K562 (cell line): ENCODE results near the gene HOXD1. TPM values are rescaled to one million over a fixed set of nuclear protein-coding genes. Genes with fewer than 3 reads are reported as not detected.
A peak's percentile ranks its signal among the peaks of the same experiment; 100 is the strongest.

Experiments used
- ATAC-seq: fragments of 200-7000 bp; cut with Tn5 transposase; 3 replicates; pipeline ENCODE4 v1.9.1; 2020; ENCODE audit warnings: moderate library complexity
- BruUV-seq: library from RNA; stranded (reverse); fragments of 400-500 nt; replicated peaks from 2 replicates; lab custom pipeline; 2021; lab: Mats Ljungman, UMichigan
- CTCF ChIA-PET: fragments of 300-600 bp; formaldehyde crosslinking; extraction: SDS; loops from one replicate; lab custom pipeline; 2021; ENCODE audit warnings: low intra/inter-chr PET ratio; lab: Yijun Ruan, JAX
- POLR2A ChIA-PET: fragments of 300-600, 350-650 bp; sonication (Branson Sonifier 250); formaldehyde crosslinking; extraction: SDS; loops from one replicate; lab custom pipeline; 2021; ENCODE audit warnings: antibody characterized with exemption, inconsistent platforms; lab: Yijun Ruan, JAX
- DNase-seq, 4 experiments: peaks; one replicate each; pipeline versions ENCODE4 v3.0.0 to v3.0.0-alpha.2; 2011 to 2018; ENCODE audit warnings: low spot score in 3 of 4, mixed read lengths in 3 of 4; ENCODE audit errors: extremely low read depth in 1 of 4
- FAIRE-seq: peaks from 2 replicates; lab custom pipeline; 2011; peaks lifted over from hg19 to GRCh38; lab: Jason Lieb, UNC
- H2AFZ ChIP-seq: 2 replicates; pipeline ENCODE4 v1.6.0; 2011; ENCODE audit warnings: low read depth, low read length, control low read depth, inconsistent platforms
- H3K27ac ChIP-seq: fragments of 200-600 bp; 3 replicates; pipeline ENCODE4 v1.8.0; 2011; ENCODE audit warnings: low read depth, mild to moderate bottlenecking, control low read depth, inconsistent platforms, low read length, moderate library complexity, mixed read lengths; ENCODE audit errors: extremely low read depth
- H3K27me3 ChIP-seq, 2 experiments: fragments of 300-600 bp in 1 of 2; 2 replicates in 1 of 2; 3 replicates in 1 of 2; pipeline versions ENCODE4 v1.6.0 to v1.8.0; 2011; ENCODE audit warnings: inconsistent platforms in 2 of 2, low read length in 2 of 2, mild to moderate bottlenecking in 1 of 2, mixed read lengths in 1 of 2, moderate library complexity in 1 of 2; ENCODE audit not compliant: control insufficient read depth in 2 of 2, insufficient read depth in 2 of 2
- H3K36me3 ChIP-seq: fragments of 300-600 bp; 3 replicates; pipeline ENCODE4 v1.8.0; 2011; ENCODE audit warnings: mild to moderate bottlenecking, low read length, inconsistent platforms; ENCODE audit not compliant: control insufficient read depth, insufficient read depth
- H3K4me1 ChIP-seq, 2 experiments: fragments of 200-600 bp in 1 of 2; replicated peaks in 1 of 2; 2 replicates in 1 of 2; 3 replicates in 1 of 2; pipeline versions ENCODE4 v1.5.1 to v1.8.0; 2011; ENCODE audit warnings: inconsistent platforms in 2 of 2, low read length in 2 of 2, mild to moderate bottlenecking in 1 of 2, mixed read lengths in 1 of 2, moderate library complexity in 1 of 2; ENCODE audit not compliant: control insufficient read depth in 2 of 2, insufficient read depth in 2 of 2
- H3K4me2 ChIP-seq: 2 replicates; pipeline ENCODE4 v1.6.1; 2011; ENCODE audit warnings: low read length, control low read depth, inconsistent platforms, mixed read lengths; ENCODE audit not compliant: insufficient read depth
- H3K4me3 ChIP-seq: fragments of 200-600 bp; sonication (generic), shearing (Covaris generic); 2 replicates; pipeline ENCODE4 v1.5.1; 2016; ENCODE audit warnings: control low read depth, inconsistent platforms
- H3K79me2 ChIP-seq: fragments of 200-600 bp; 3 replicates; pipeline ENCODE4 v1.8.0; 2011; ENCODE audit warnings: low read length, inconsistent platforms; ENCODE audit not compliant: control insufficient read depth, insufficient read depth
- H3K9ac ChIP-seq, 2 experiments: 2 replicates each; pipeline versions ENCODE4 v1.6.0 to v1.6.1; 2011; ENCODE audit warnings: low read depth in 2 of 2, low read length in 2 of 2, control low read depth in 1 of 2, inconsistent platforms in 1 of 2, mild to moderate bottlenecking in 1 of 2, mixed read lengths in 1 of 2; ENCODE audit not compliant: insufficient read depth in 1 of 2
- H3K9me1 ChIP-seq: one replicate; pipeline ENCODE4 v1.6.0; 2011; ENCODE audit warnings: inconsistent platforms, mild to moderate bottlenecking, low read length, moderate library complexity; ENCODE audit not compliant: control insufficient read depth, insufficient read depth
- H3K9me3 ChIP-seq: replicated peaks from 2 replicates; pipeline ENCODE4 v1.5.1; 2011; ENCODE audit warnings: low read depth, low read length, inconsistent platforms; ENCODE audit not compliant: control insufficient read depth, insufficient read depth
- H4K20me1 ChIP-seq: replicated peaks from 2 replicates; pipeline ENCODE4 v1.6.1; 2011; ENCODE audit warnings: low read length, inconsistent platforms, mixed read lengths; ENCODE audit not compliant: control insufficient read depth, insufficient read depth
- CBX2 ChIP-seq: fragments of 200-600 bp; sonication (generic); IDR thresholded peaks from one replicate; pipeline ENCODE4 v1.6.1; 2012; ENCODE audit warnings: mild to moderate bottlenecking, low read length, inconsistent platforms; ENCODE audit not compliant: insufficient read depth, poor library complexity, severe bottlenecking
- WGBS: fragments of 100-300 bp; shearing (Covaris generic); methylation state at CpG from one replicate; pipeline ENCODE4 v1.1.6; 2016; ENCODE audit warnings: low coverage, mixed read lengths; ENCODE audit not compliant: insufficient coverage; ENCODE audit errors: missing lambda C conversion rate; 5-methylcytosine and 5-hydroxymethylcytosine counted together
- in situ Hi-C: fragments of 300-500 bp; cut with MboI; formaldehyde crosslinking; loops from 4 replicates; pipeline ENCODE4 v1.15.0; 2018; ENCODE audit warnings: inconsistent platforms, mixed read lengths
- intact Hi-C: fragments of 100-400 bp; cut with micrococcal nuclease; formaldehyde crosslinking; loops from 2 replicates; pipeline ENCODE4 v1.14.2; 2022
- polyA plus RNA-seq, 8 experiments: library from polyadenylated mRNA; depleted of rRNA in 4 of 8; stranded (reverse) in 5 of 8; unstranded in 3 of 8; fragments of >200 nt; fragmentation: Nextera tagmentation in 2 of 8; fragmentation: Illumina TruSeq in 1 of 8; extraction: Ambion mirVana in 2 of 8; extraction: Trizol in 1 of 8; gene quantifications; 2 replicates each; pipeline versions ENCODE4 v1.2.1 to v1.2.3, GENCODE V29; 2011 to 2014; ENCODE audit warnings: inconsistent platforms in 1 of 8, missing spikeins in 1 of 8
- total RNA-seq, 7 experiments: library from RNA; depleted of rRNA in 6 of 7; stranded (reverse); fragments of >200 nt in 6 of 7; fragmentation: Illumina TruSeq in 2 of 7; extraction: Trizol in 2 of 7; gene quantifications; 2 replicates each; pipeline versions ENCODE4 v1.2.1 to v1.2.3, GENCODE V29; 2011 to 2021; ENCODE audit warnings: low replicate concordance in 1 of 7
- TF ChIP-seq, protein P1 (sequence below): fragments of 250-450 bp; sonication (Bioruptor Pico); IDR thresholded peaks from 2 replicates; pipeline ENCODE4 v1.5.0; 2020; ENCODE audit warnings: mild to moderate bottlenecking

HOXD1 gene
- total and polyA plus RNA-seq, 9 of the 15 experiments (the other 6 are each of a cell fraction or from before 2014, with no cell fraction given): not detected

DNA sequence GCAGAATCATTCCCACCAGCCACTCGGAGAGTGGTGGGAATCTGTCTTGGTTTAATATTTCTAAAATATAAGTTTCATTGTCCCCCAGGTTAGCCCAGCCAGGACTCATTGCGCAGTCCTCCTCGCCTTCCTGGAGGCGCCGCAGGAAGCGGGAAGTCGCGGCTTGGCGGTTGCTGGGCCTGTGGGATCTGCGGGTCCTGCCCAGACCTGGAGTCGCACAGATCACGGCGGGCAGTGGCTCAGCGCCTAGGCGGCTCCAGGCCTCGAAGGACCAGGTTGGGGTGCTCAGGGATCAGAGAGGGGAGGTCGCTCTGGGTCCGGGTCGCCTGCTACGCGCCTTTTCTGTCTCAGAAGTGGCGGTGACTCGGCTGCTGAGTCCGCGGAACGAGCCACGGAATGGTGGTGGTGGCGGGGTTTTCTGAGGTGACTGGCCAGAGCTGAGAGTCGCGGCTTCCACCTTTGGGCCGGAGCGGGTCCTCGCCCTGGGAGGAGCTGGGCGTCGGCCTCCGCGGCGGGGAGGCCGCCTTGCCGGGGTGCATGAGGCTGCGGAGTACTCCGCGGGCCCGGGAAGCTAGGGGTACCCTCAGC lies 28.7 kb upstream of the HOXD1 start:
- Histone ChIP-seq H3K4me3 (no peak overlapping the region), H3K9me1 (no peaks in the 10 kb centered on the region), H3K27me3 (peaks cover 76 to 86% of the 10 kb centered on the region in 2 experiments), H3K4me1 (peaks cover 0 to 22% of the 10 kb centered on the region in 2 experiments; a peak in 2 of 5 replicates), H3K4me2 (no peak overlapping the region), H3K36me3 (no peaks in the 10 kb centered on the region), H2AFZ (no peak overlapping the region), H4K20me1 (peaks cover 8% of the 10 kb centered on the region), H3K79me2 (no peaks in the 10 kb centered on the region), H3K27ac (no peak overlapping the region), H3K9me3 (no peaks in the 10 kb centered on the region), H3K9ac (no peak overlapping the region)
- intact Hi-C loops (no loop called here), in situ Hi-C loops (no loop called here)
- CTCF ChIA-PET: no interaction called here
- BruUV-seq: no TSS peak
- no peak for DNase-seq
- WGBS: 5% methylated on average over 44 of the region's 44 CpGs
- POLR2A ChIA-PET: interaction anchor here (0.7 to 1.2 kb wide), 2 partner anchors 21 to 66 kb away, joined by 3 read pairs; no protein-coding TSS in a partner anchor
- ATAC-seq: no peak
- no peak for FAIRE-seq
- TF ChIP-seq, protein P1, sequence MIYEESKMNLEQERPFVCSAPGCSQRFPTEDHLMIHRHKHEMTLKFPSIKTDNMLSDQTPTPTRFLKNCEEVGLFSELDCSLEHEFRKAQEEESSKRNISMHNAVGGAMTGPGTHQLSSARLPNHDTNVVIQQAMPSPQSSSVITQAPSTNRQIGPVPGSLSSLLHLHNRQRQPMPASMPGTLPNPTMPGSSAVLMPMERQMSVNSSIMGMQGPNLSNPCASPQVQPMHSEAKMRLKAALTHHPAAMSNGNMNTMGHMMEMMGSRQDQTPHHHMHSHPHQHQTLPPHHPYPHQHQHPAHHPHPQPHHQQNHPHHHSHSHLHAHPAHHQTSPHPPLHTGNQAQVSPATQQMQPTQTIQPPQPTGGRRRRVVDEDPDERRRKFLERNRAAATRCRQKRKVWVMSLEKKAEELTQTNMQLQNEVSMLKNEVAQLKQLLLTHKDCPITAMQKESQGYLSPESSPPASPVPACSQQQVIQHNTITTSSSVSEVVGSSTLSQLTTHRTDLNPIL: no peak
- TF ChIP-seq CBX2: peak; percentile 10
